Measurements from ENCODE around the gene PHKB.

- TF ChIP-seq POLR2A (IDR thresholded peaks at IDR 0.05; ENCODE audit: low read depth, low read length) (no peak), POLR2AphosphoS5 (IDR thresholded peaks at IDR 0.05; ENCODE audit: low read depth, low read length) (no peak), TAF1 (IDR thresholded peaks at IDR 0.05; ENCODE audit: low read depth, low read length) (no peak), SPI1 (IDR thresholded peaks at IDR 0.05; ENCODE audit: low read depth, low read length) (no peak)
Observed at GRCh38 chr16:47511882-47512281, 50.8 kb downstream of the PHKB start.

All from GM12891 (cell line).